Esophagus muscularis mucosa (tissue), 4 donors: ENCODE results near the gene SMAD2. TPM values are rescaled to one million over a fixed set of nuclear protein-coding genes. Genes with fewer than 3 reads are reported as not detected.

Experiments
- DNase-seq: peaks from one replicate; pipeline ENCODE4 v3.0.0-alpha.2; 2017; ENCODE audit errors: extremely low spot score
- H3K27ac ChIP-seq, 4 donors: fragments of 200-600 bp; sonication (generic); replicated peaks in 1 of 4; 1 replicate in 3 of 4; 2 replicates in 1 of 4; pipeline ENCODE4 v1.5.1; 2016 to 2019; ENCODE audit warnings: mild to moderate bottlenecking in 1 of 4
- H3K27me3 ChIP-seq, 4 donors: fragments of 200-600 bp; sonication (generic); one replicate each; pipeline versions ENCODE4 v1.5.1 to v1.6.0; 2016 to 2019
- H3K36me3 ChIP-seq, 4 donors: fragments of 200-600 bp; sonication (generic); one replicate each; pipeline ENCODE4 v1.5.1; 2016 to 2019
- H3K4me1 ChIP-seq, 4 donors: fragments of 200-600 bp; sonication (generic); one replicate each; pipeline ENCODE4 v1.5.1; 2016 to 2019
- H3K4me3 ChIP-seq, 4 donors: fragments of 200-600 bp; sonication (generic); 1 replicate in 2 of 4; 2 replicates in 2 of 4; pipeline ENCODE4 v1.5.1; 2016 to 2019; ENCODE audit warnings: mild to moderate bottlenecking in 4 of 4, moderate library complexity in 1 of 4
- H3K9me3 ChIP-seq, 4 donors: fragments of 200-600 bp; sonication (generic); 1 replicate in 3 of 4; 2 replicates in 1 of 4; pipeline ENCODE4 v1.5.1; 2016 to 2019
- EP300 ChIP-seq: sonication (generic); formaldehyde crosslinking; IDR thresholded peaks from one replicate; pipeline ENCODE4 v1.6.1; 2017; ENCODE audit warnings: antibody characterized with exemption
- POLR2A ChIP-seq: fragments of 450-650 bp; IDR thresholded peaks from one replicate; pipeline ENCODE4 v1.6.1; 2017; ENCODE audit warnings: antibody characterized with exemption, moderate library complexity, mild to moderate bottlenecking, low read depth
- POLR2AphosphoS5 ChIP-seq, 2 donors: sonication (generic); formaldehyde crosslinking; IDR thresholded peaks; one replicate each; pipeline ENCODE4 v1.6.1; 2017; ENCODE audit warnings: antibody characterized with exemption in 2 of 2
- WGBS: methylation state at CpG from one replicate; pipeline ENCODE4 v1.1.5; 2018; 5-methylcytosine and 5-hydroxymethylcytosine counted together
- intact Hi-C: fragments of 100-400 bp; cut with DNase I; formaldehyde crosslinking; loops from one replicate; pipeline ENCODE4 v1.15.1; 2023
- total RNA-seq, 4 donors: library from RNA; depleted of rRNA; stranded (reverse); fragments of >200 nt; gene quantifications; one replicate each; pipeline versions ENCODE4 v1.1.0 to v1.2.1, GENCODE V29; 2016
- TF ChIP-seq, protein P1 (sequence below), 3 experiments: fragments of 200-600 bp in 2 of 3; fragments of 450-650 bp in 1 of 3; sonication (generic) in 2 of 3; IDR thresholded peaks; one replicate each; pipeline ENCODE4 v1.5.1; 2017 to 2019; ENCODE audit warnings: antibody characterized with exemption in 3 of 3, mild to moderate bottlenecking in 2 of 3, moderate library complexity in 1 of 3

Gene SMAD2
- total RNA-seq, 4 donors from 2014 or later = 35.7 to 93.4 (median 89.2) TPM

DNA sequence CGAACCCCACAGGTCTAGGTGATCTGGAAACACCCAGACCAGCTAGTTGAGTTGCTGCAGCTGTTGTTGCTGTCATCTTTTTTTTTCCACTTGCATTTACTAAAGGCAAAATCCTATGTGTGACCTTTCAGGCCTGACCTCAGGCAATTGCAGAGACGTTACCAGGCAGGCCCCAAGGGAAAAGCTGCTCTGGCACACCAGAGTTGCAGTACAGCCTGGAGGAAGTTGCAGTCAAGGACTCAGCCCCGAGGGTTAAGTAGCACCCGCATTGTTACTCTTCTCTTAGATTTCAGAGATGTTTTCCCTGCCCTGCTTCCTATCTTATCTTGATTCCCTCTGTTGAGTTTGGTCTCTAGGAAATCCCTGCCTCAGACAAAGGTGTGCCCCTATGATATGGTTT is 45.2 kb upstream of the SMAD2 start:
- no peak overlapping the region for H3K27ac ChIP-seq
- intact Hi-C loops = no loop called here
- DNase-seq = no peak
- H3K36me3 ChIP-seq = no peaks in the 10 kb centered on the region
- H3K27me3 ChIP-seq = no peaks in the 10 kb centered on the region
- no peak overlapping the region for H3K4me3 ChIP-seq
- 68% methylated on average over 3 of the region's 4 CpGs for WGBS
- H3K9me3 ChIP-seq = no peaks in the 10 kb centered on the region
- no peaks in the 10 kb centered on the region for H3K4me1 ChIP-seq
- TF ChIP-seq POLR2A (no peak), POLR2AphosphoS5 (IDR thresholded peaks at IDR 0.05) (no peak), EP300 (no peak)
- TF ChIP-seq, protein P1, sequence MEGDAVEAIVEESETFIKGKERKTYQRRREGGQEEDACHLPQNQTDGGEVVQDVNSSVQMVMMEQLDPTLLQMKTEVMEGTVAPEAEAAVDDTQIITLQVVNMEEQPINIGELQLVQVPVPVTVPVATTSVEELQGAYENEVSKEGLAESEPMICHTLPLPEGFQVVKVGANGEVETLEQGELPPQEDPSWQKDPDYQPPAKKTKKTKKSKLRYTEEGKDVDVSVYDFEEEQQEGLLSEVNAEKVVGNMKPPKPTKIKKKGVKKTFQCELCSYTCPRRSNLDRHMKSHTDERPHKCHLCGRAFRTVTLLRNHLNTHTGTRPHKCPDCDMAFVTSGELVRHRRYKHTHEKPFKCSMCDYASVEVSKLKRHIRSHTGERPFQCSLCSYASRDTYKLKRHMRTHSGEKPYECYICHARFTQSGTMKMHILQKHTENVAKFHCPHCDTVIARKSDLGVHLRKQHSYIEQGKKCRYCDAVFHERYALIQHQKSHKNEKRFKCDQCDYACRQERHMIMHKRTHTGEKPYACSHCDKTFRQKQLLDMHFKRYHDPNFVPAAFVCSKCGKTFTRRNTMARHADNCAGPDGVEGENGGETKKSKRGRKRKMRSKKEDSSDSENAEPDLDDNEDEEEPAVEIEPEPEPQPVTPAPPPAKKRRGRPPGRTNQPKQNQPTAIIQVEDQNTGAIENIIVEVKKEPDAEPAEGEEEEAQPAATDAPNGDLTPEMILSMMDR (IDR thresholded peaks at IDR 0.05) = no peak

DNA sequence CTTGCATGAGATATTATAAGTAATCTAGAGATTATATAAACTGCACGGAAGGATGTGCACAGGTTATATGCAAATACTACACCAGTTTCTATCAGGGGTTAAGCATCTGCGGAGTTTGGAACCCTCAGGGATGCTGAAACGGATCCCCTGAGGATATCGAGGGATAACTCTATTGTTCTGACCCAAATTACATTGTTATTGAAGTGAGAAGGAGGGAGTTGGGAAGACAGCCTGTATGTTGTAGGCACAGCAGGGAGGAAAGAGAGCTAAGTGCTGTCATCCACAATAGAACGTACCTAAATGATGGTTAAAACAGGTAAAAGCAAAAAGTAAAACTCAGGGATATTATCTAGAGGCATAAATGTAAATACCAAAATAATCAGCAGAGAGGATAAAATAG is 44.6 kb upstream of the SMAD2 start:
- WGBS = 73% methylated on average over 5 of the region's 5 CpGs

DNA sequence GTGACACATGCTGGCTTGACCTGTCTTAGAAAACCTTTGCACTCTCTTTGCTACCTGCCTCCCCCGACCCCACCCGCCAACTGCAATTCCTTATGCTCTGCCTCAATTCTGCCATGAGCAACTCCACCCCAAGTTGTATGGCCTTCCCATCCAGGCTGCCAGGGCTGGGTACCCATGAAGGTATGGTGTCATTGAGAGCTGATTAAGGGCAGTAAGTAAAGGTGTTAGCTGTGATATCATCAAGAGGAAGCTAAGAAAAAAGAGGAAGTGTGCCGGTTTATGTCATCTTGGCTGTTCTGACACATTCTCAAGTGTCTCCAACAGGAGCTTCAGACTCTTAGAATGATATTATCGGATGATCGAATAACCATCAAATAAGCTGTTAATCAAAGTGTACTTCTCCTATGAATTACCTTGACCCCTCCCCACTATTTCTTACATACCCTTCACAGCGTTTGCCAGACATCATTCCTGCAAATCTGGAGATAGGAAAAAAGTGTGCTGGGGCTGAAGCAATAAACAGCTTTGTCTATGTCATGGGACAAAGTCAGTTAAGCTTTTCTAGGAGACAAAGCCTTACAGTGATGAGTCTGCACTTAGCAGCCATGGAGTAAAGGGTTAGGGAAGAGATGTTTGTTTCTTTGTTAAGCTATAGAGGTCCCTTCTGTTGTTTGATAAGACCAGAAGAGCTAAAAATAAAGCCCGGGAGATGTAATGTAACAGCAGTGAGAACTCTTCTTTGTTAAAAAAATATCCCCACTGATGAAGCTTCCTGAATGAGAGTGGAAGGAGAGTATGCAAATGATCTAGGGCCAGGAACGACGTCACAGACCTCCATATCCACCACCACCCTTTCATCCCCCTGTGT is 40.4 kb upstream of the SMAD2 start:
- intact Hi-C loops = no loop called here
- Histone ChIP-seq H3K27ac (no peak overlapping the region), H3K9me3 (no peaks in the 10 kb centered on the region), H3K27me3 (no peaks in the 10 kb centered on the region), H3K36me3 (no peaks in the 10 kb centered on the region), H3K4me1 (peaks cover 0 to 13% (median 10%) of the 10 kb centered on the region in 4 donors), H3K4me3 (no peak overlapping the region)
- TF ChIP-seq, protein P1 (IDR thresholded peaks at IDR 0.05) = no peak
- no peak for TF ChIP-seq POLR2AphosphoS5 (IDR thresholded peaks at IDR 0.05)
- no peak for TF ChIP-seq EP300
- TF ChIP-seq POLR2A = no peak
- 75% methylated on average over 9 of the region's 9 CpGs for WGBS
- DNase-seq = no peak

More for the DNA sequence above, 44.6 kb upstream of the SMAD2 start:
- Histone ChIP-seq H3K4me3 (no peak overlapping the region), H3K9me3 (no peaks in the 10 kb centered on the region), H3K36me3 (no peaks in the 10 kb centered on the region), H3K27me3 (no peaks in the 10 kb centered on the region), H3K4me1 (no peaks in the 10 kb centered on the region), H3K27ac (no peak overlapping the region)
- DNase-seq = no peak
- intact Hi-C loops = no loop called here
- TF ChIP-seq, protein P1 (IDR thresholded peaks at IDR 0.05) = no peak
- TF ChIP-seq POLR2AphosphoS5 (IDR thresholded peaks at IDR 0.05) (no peak), EP300 (no peak), POLR2A (no peak)

DNA sequence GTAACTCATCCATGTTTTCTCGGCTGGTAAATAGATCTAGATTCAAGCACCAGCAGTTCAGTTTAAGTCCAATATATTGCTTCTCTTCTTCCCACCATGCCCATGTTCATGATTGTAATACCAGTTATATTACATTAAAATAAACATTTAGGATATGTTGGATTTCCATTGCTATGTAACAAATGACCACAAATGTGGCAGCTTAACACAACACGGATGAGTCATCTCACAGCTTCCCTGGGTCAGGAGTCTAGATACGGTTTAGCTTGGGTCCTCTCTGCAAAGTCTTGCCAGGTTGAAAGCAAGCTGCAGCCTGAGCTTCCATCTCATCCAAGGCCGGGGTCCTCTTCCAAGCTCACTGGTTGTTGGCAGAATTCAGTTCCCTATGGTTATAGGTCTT is 39.4 kb upstream of the SMAD2 start:
- TF ChIP-seq, protein P1 (IDR thresholded peaks at IDR 0.05) = no peak
- TF ChIP-seq EP300 = no peak
- TF ChIP-seq POLR2AphosphoS5 (IDR thresholded peaks at IDR 0.05) = no peak
- no peak for TF ChIP-seq POLR2A
- 87% methylated on average over 4 of the region's 4 CpGs for WGBS
- DNase-seq = no peak
- intact Hi-C loops = no loop called here
- H3K4me1 ChIP-seq = peaks cover 0 to 13% (median 10%) of the 10 kb centered on the region in 4 donors
- no peaks in the 10 kb centered on the region for H3K36me3 ChIP-seq
- H3K4me3 ChIP-seq = no peak overlapping the region
- H3K27me3 ChIP-seq = no peaks in the 10 kb centered on the region
- no peaks in the 10 kb centered on the region for H3K9me3 ChIP-seq
- H3K27ac ChIP-seq = no peak overlapping the region
